ENCODE data around the gene CALM3. TPM values are rescaled to one million over a fixed set of nuclear protein-coding genes. Genes with fewer than 3 reads are reported as not detected.

Gene CALM3
- total and polyA plus RNA-seq, 2 donors from 2014 or later: 217 to 350 TPM

- H3K27ac ChIP-seq (ENCODE audit: low read depth in 2 of 2, low read length in 2 of 2): no peak overlapping the region
- peaks cover 0 to 40% (median 21%) of the 10 kb centered on the region in 3 donors for H3K36me3 ChIP-seq (ENCODE audit: control insufficient read depth in 2 of 3, insufficient read depth in 3 of 3, low read length in 3 of 3)
- intact Hi-C loops (cut with DNase I): loop anchor here (5.0 kb wide), 1 partner anchor 53 kb away; the partner anchor contains the start of gene DACT3
- H3K27me3 ChIP-seq (ENCODE audit: control insufficient read depth, insufficient read depth, low read length): no peaks in the 10 kb centered on the region
- H3K4me1 ChIP-seq (ENCODE audit: control insufficient read depth in 2 of 3, insufficient read depth in 2 of 3, low read depth in 1 of 3, low read length in 3 of 3): peaks cover 0 to 13% (median 4%) of the 10 kb centered on the region in 3 donors
- no peak for FAIRE-seq
- no peak overlapping the region for H3K4me3 ChIP-seq (ENCODE audit: low read length in 3 of 3)
- peak in 2 of 5 donors; percentile 34 to 62 for DNase-seq
- no peak for TF ChIP-seq CTCF (IDR thresholded peaks at IDR 0.05; ENCODE audit: borderline replicate concordance, extremely low read depth, insufficient read depth)
- H3K9me3 ChIP-seq (ENCODE audit: control insufficient read depth in 2 of 3, insufficient read depth in 1 of 3, low read length in 3 of 3): no peaks in the 10 kb centered on the region
- H3K9ac ChIP-seq (ENCODE audit: low read length in 3 of 3): no peak overlapping the region
Measured at GRCh38 chr19:46609511-46610412, 8.6 kb downstream of the CALM3 start.

GRCh38 chr19:46610413-46610775, 9.3 kb downstream of the CALM3 start:
- H3K9ac ChIP-seq (ENCODE audit: low read length in 3 of 3): no peak overlapping the region
- no peak for TF ChIP-seq CTCF (IDR thresholded peaks at IDR 0.05; ENCODE audit: borderline replicate concordance, extremely low read depth, insufficient read depth)
- no peaks in the 10 kb centered on the region for H3K27me3 ChIP-seq (ENCODE audit: control insufficient read depth, insufficient read depth, low read length)
- intact Hi-C loops (cut with DNase I): loop anchor here (5.0 kb wide), 1 partner anchor 52 kb away; the partner anchor contains the start of gene DACT3
- no peak overlapping the region for H3K27ac ChIP-seq (ENCODE audit: low read depth in 2 of 2, low read length in 2 of 2)
- no peak overlapping the region for H3K4me3 ChIP-seq (ENCODE audit: low read length in 3 of 3)
- H3K36me3 ChIP-seq (ENCODE audit: control insufficient read depth in 2 of 3, insufficient read depth in 3 of 3, low read length in 3 of 3): peaks cover 0 to 40% (median 21%) of the 10 kb centered on the region in 3 donors
- H3K4me1 ChIP-seq (ENCODE audit: control insufficient read depth in 2 of 3, insufficient read depth in 2 of 3, low read depth in 1 of 3, low read length in 3 of 3): peaks cover 0 to 7% (median 0%) of the 10 kb centered on the region in 3 donors
- FAIRE-seq (no peak), DNase-seq (no peak)
- no peaks in the 10 kb centered on the region for H3K9me3 ChIP-seq (ENCODE audit: control insufficient read depth in 2 of 3, insufficient read depth in 1 of 3, low read length in 3 of 3)

GRCh38 chr19:46610851-46611770, 10.0 kb downstream of the CALM3 start:
- DNase-seq: peak in 2 of 5 donors; percentile 33 to 51
- intact Hi-C loops (cut with DNase I): loop anchor here (5.0 kb wide), 1 partner anchor 51 kb away; the partner anchor contains the start of gene DACT3

More at GRCh38 chr19:46610851-46611770, 10.0 kb downstream of the CALM3 start:
- no peak overlapping the region for H3K9ac ChIP-seq (ENCODE audit: low read length in 3 of 3)
- no peak for FAIRE-seq
- H3K9me3 ChIP-seq (ENCODE audit: control insufficient read depth in 2 of 3, insufficient read depth in 1 of 3, low read length in 3 of 3): no peaks in the 10 kb centered on the region
- peaks cover 0 to 34% (median 17%) of the 10 kb centered on the region in 3 donors for H3K36me3 ChIP-seq (ENCODE audit: control insufficient read depth in 2 of 3, insufficient read depth in 3 of 3, low read length in 3 of 3)
- no peaks in the 10 kb centered on the region for H3K27me3 ChIP-seq (ENCODE audit: control insufficient read depth, insufficient read depth, low read length)
- no peak for TF ChIP-seq CTCF (IDR thresholded peaks at IDR 0.05; ENCODE audit: borderline replicate concordance, extremely low read depth, insufficient read depth)
- H3K4me1 ChIP-seq (ENCODE audit: control insufficient read depth in 2 of 3, insufficient read depth in 2 of 3, low read depth in 1 of 3, low read length in 3 of 3): peaks cover 0 to 2% (median 0%) of the 10 kb centered on the region in 3 donors
- no peak overlapping the region for H3K27ac ChIP-seq (ENCODE audit: low read depth in 2 of 2, low read length in 2 of 2)
- H3K4me3 ChIP-seq (ENCODE audit: low read length in 3 of 3): no peak overlapping the region

Data from kidney (tissue), 14 donors.